ENCODE results near the gene AFM. TPM values are rescaled to one million over a fixed set of nuclear protein-coding genes. Genes with fewer than 3 reads are reported as not detected.

Gene AFM
- 0.07 TPM in 1 of 2 replicates, not detected in the other for total RNA-seq (2014; rRNA removed; shearing (Covaris generic))

- DNase-seq (ENCODE audit: low read depth) = no peak
Measured at GRCh38 chr4:73481358-73481757, at the start of gene AFM. Gene AFM (plus strand): TSS chr4:73481745. CDS start chr4:73481776, 31 bp downstream.

- no peak for DNase-seq (ENCODE audit: low read depth)
Measured at GRCh38 chr4:73431813-73432168, 49.8 kb upstream of the AFM start.

GRCh38 chr4:73432169-73433000 lies 49.2 kb upstream of the AFM start:
- no peak for DNase-seq (ENCODE audit: low read depth)

- DNase-seq (ENCODE audit: low read depth) = no peak
Measured at GRCh38 chr4:73433140-73433539, 48.4 kb upstream of the AFM start.

GRCh38 chr4:73434311-73434710 lies 47.2 kb upstream of the AFM start:
- no peak for DNase-seq (ENCODE audit: low read depth)

- no peak for DNase-seq (ENCODE audit: low read depth)
Measured at GRCh38 chr4:73435984-73436383, 45.6 kb upstream of the AFM start, which contains the start of gene AFP. Gene AFP (plus strand): TSS chr4:73436221. CDS start chr4:73436263, 42 bp downstream.

- no peak for DNase-seq (ENCODE audit: low read depth)
Measured at GRCh38 chr4:73436674-73437557, 44.6 kb upstream of the AFM start.

- DNase-seq (ENCODE audit: low read depth) = no peak
Measured at GRCh38 chr4:73437558-73437956, 44.0 kb upstream of the AFM start.

GRCh38 chr4:73438048-73438447 lies 43.5 kb upstream of the AFM start:
- no peak for DNase-seq (ENCODE audit: low read depth)

GRCh38 chr4:73438582-73439215 lies 42.8 kb upstream of the AFM start:
- DNase-seq (ENCODE audit: low read depth) = no peak

- no peak for DNase-seq (ENCODE audit: low read depth)
Measured at GRCh38 chr4:73439445-73439844, 42.1 kb upstream of the AFM start.

GRCh38 chr4:73439991-73440390 lies 41.6 kb upstream of the AFM start:
- no peak for DNase-seq (ENCODE audit: low read depth)

- no peak for DNase-seq (ENCODE audit: low read depth)
Measured at GRCh38 chr4:73440653-73441052, 40.9 kb upstream of the AFM start.

GRCh38 chr4:73442275-73442674 lies 39.3 kb upstream of the AFM start:
- DNase-seq (ENCODE audit: low read depth) = peak; percentile 19

GRCh38 chr4:73443224-73443623 lies 38.3 kb upstream of the AFM start:
- DNase-seq (ENCODE audit: low read depth) = no peak

- no peak for DNase-seq (ENCODE audit: low read depth)
Measured at GRCh38 chr4:73445383-73446335, 35.9 kb upstream of the AFM start.

- peak; percentile 51 for DNase-seq (ENCODE audit: low read depth)
Measured at GRCh38 chr4:73446336-73446938, 35.1 kb upstream of the AFM start.

GRCh38 chr4:73447671-73448070 lies 33.9 kb upstream of the AFM start:
- peak; percentile 46 for DNase-seq (ENCODE audit: low read depth)

GRCh38 chr4:73448448-73449203 lies 32.9 kb upstream of the AFM start:
- no peak for DNase-seq (ENCODE audit: low read depth)
